SK-N-SH (cell line): ENCODE results near the gene BCL2A1.

ENCODE experiments used
- CTCF ChIP-seq: fragments of 200-600 bp; sonication (generic); IDR thresholded peaks from 2 replicates; pipeline ENCODE4 v1.6.1; 2017; ENCODE audit warnings: antibody characterized with exemption, mild to moderate bottlenecking, moderate library complexity
- EP300 ChIP-seq, 2 experiments: IDR thresholded peaks; 2 replicates each; pipeline versions ENCODE4 v1.4.0 to v1.6.1; 2012; ENCODE audit warnings: borderline replicate concordance in 1 of 2, low read depth in 1 of 2, low read length in 1 of 2
- FOXJ3 ChIP-seq: sonication (generic); formaldehyde crosslinking; IDR thresholded peaks from 2 replicates; pipeline ENCODE4 v1.5.1; 2020; ENCODE audit warnings: mild to moderate bottlenecking, missing genetic modification reagents
- JUND ChIP-seq: IDR thresholded peaks from 2 replicates; pipeline ENCODE4 v1.4.0; 2012
- NFIC ChIP-seq: IDR thresholded peaks from 2 replicates; pipeline ENCODE4 v1.4.0; 2012; ENCODE audit warnings: borderline replicate concordance
- POLR2AphosphoS5 ChIP-seq: IDR thresholded peaks from 2 replicates; pipeline ENCODE4 v1.6.1; 2012; ENCODE audit warnings: low read depth, low read length
- RAD21 ChIP-seq: IDR thresholded peaks from 2 replicates; pipeline ENCODE4 v1.6.1; 2012; ENCODE audit warnings: mild to moderate bottlenecking, low read length
- RCOR1 ChIP-seq: fragments of 150-350 bp; IDR thresholded peaks from 2 replicates; pipeline ENCODE4 v1.6.1; 2017; ENCODE audit warnings: antibody characterized with exemption, low read length
- REST ChIP-seq: IDR thresholded peaks from 2 replicates; pipeline ENCODE4 v1.6.1; 2012; ENCODE audit warnings: mild to moderate bottlenecking, low read depth, low read length, moderate library complexity
- TEAD4 ChIP-seq: IDR thresholded peaks from 2 replicates; pipeline ENCODE4 v1.4.0; 2012; ENCODE audit warnings: mild to moderate bottlenecking, borderline replicate concordance; ENCODE audit not compliant: insufficient read depth

DNA sequence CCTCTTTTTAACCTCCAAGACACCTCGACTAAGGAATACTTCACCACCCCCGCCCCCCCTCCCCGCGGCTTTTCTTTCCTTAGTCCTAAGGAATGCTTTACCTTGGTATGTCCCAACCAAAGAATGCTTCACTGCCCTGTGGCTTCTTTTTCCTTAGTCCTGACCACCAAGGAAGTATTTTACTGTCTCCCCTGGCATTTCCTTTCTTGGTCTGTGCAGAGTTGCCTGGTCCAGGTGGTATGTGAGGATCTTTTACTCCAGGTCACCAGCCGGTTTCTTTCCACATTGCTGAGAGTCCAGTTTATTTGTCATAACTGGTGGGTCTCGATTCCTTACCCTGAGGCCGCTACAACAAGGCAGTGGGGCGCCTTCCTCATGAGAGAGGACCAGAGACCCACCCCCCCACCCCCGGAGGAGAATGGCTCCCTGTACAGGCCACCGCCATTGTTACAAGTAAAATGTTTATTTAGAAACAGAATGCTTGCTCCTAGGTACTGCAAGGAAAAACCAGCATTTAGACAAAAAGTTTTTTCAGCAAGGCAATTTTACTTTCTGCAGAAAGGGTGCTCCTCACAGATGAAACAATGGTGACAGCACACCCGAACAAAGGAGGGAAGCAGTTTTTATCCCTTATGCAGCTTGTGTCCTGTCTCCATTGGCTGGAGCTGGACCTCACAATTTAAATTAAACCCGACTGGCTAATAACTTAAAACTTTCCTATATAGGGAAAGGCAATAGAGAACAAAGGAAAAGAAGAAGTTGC, 51.1 kb downstream of the BCL2A1 start:
- no peak for TF ChIP-seq EP300 (IDR thresholded peaks at IDR 0.05; ENCODE audit: borderline replicate concordance in 1 of 2, low read depth in 1 of 2, low read length in 1 of 2)
- TF ChIP-seq RCOR1: no peak
- TF ChIP-seq JUND: no peak
- TF ChIP-seq CTCF: no peak
- no peak for TF ChIP-seq REST
- TF ChIP-seq NFIC: no peak
- no peak for TF ChIP-seq TEAD4
- TF ChIP-seq POLR2AphosphoS5: no peak
- no peak for TF ChIP-seq FOXJ3 (CRISPR knock-in tag)
- no peak for TF ChIP-seq RAD21
